Parathyroid adenoma (tissue), 2 donors: ENCODE measurements around the gene SPATA31D1.

Experiments used
- H2AFZ ChIP-seq: fragments of 300-600 bp; sonication (generic); one replicate; pipeline ENCODE4 v1.7.0; 2017; ENCODE audit warnings: antibody characterized with exemption, mild to moderate bottlenecking
- H3K27ac ChIP-seq: fragments of 300-600 bp; sonication (generic); one replicate; pipeline ENCODE4 v1.7.0; 2017
- H3K27me3 ChIP-seq: fragments of 300-600 bp; sonication (generic); one replicate; pipeline ENCODE4 v1.7.0; 2017; ENCODE audit warnings: low read length; ENCODE audit not compliant: control insufficient read depth, insufficient read depth
- H3K36me3 ChIP-seq: fragments of 300-600 bp; sonication (generic); one replicate; pipeline ENCODE4 v1.7.0; 2017; ENCODE audit warnings: low read length; ENCODE audit not compliant: control insufficient read depth, insufficient read depth
- H3K4me1 ChIP-seq: fragments of 300-600 bp; sonication (generic); one replicate; pipeline ENCODE4 v1.7.0; 2017; ENCODE audit warnings: control low read depth
- H3K4me2 ChIP-seq: fragments of 300-600 bp; sonication (generic); one replicate; pipeline ENCODE4 v1.7.0; 2017; ENCODE audit warnings: low read length
- H3K4me3 ChIP-seq: fragments of 300-600 bp; sonication (generic); one replicate; pipeline ENCODE4 v1.7.0; 2017; ENCODE audit warnings: low read depth, low read length
- H3K79me2 ChIP-seq: fragments of 300-600 bp; sonication (generic); one replicate; pipeline ENCODE4 v1.7.0; 2017; ENCODE audit warnings: control low read depth
- H3K9ac ChIP-seq: fragments of 300-600 bp; sonication (generic); one replicate; pipeline ENCODE4 v1.7.0; 2017; ENCODE audit warnings: mild to moderate bottlenecking
- H3K9me3 ChIP-seq: fragments of 300-600 bp; sonication (generic); one replicate; pipeline ENCODE4 v1.7.0; 2017; ENCODE audit warnings: low read length; ENCODE audit not compliant: control insufficient read depth
- TF ChIP-seq, protein P1 (sequence below): fragments of 300-600 bp; sonication (generic); IDR thresholded peaks from one replicate; pipeline ENCODE4 v1.7.0; 2017; ENCODE audit warnings: antibody characterized with exemption, mild to moderate bottlenecking
- donor health status: primary hyperparathyroidism.

The SPATA31D1 gene

DNA sequence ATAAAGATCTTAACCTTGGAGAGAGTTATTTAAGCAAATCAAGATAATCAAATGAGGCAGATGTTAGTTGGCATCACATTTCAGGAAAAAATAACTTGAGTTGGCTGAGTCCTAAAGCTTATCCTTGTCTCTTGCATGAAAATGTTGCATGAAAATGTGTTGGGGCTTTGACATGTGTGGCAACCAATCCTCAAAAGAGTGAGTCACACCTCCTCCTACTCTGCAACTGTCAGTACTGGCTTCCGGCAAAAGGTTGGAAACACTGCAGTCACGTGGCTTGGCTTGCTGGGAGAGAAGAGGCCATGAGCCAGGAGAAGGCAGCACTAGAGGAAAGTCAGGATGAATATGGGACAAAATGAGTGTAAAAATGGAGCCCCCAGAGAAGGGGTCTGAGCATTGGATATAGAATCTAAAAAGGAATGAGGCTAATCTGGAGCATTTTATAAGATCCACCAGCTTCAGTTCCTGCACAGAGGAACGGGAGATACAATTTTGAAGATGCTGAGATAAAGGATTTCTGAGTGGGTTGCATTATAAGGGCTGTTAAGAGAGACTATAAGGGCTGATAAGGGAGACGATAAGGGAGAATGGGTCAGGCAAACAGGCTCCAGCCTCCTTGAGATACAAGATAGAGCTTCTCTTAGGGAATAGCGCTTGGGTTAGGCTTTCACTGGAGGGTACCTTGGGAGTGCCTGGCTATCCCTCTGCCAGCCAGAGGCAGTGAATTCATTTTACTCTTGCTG lies 43.1 kb downstream of the SPATA31D1 start:
- Histone ChIP-seq H3K9ac (no peak overlapping the region), H3K79me2 (no peaks in the 10 kb centered on the region), H3K27me3 (no peaks in the 10 kb centered on the region), H3K4me2 (peak overlapping the region; percentile 11), H3K27ac (no peak overlapping the region), H3K4me3 (no peak overlapping the region), H3K36me3 (no peaks in the 10 kb centered on the region), H3K9me3 (no peaks in the 10 kb centered on the region), H2AFZ (no peak overlapping the region), H3K4me1 (peaks cover 4% of the 10 kb centered on the region)
- TF ChIP-seq, protein P1, sequence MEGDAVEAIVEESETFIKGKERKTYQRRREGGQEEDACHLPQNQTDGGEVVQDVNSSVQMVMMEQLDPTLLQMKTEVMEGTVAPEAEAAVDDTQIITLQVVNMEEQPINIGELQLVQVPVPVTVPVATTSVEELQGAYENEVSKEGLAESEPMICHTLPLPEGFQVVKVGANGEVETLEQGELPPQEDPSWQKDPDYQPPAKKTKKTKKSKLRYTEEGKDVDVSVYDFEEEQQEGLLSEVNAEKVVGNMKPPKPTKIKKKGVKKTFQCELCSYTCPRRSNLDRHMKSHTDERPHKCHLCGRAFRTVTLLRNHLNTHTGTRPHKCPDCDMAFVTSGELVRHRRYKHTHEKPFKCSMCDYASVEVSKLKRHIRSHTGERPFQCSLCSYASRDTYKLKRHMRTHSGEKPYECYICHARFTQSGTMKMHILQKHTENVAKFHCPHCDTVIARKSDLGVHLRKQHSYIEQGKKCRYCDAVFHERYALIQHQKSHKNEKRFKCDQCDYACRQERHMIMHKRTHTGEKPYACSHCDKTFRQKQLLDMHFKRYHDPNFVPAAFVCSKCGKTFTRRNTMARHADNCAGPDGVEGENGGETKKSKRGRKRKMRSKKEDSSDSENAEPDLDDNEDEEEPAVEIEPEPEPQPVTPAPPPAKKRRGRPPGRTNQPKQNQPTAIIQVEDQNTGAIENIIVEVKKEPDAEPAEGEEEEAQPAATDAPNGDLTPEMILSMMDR, result no peak

- Histone ChIP-seq H3K9me3 (no peaks in the 10 kb centered on the region), H3K27me3 (no peaks in the 10 kb centered on the region), H3K36me3 (no peaks in the 10 kb centered on the region), H2AFZ (no peak overlapping the region), H3K27ac (no peak overlapping the region), H3K4me2 (no peak overlapping the region), H3K79me2 (no peaks in the 10 kb centered on the region), H3K4me3 (no peak overlapping the region), H3K9ac (no peak overlapping the region), H3K4me1 (peaks cover 4% of the 10 kb centered on the region)
- TF ChIP-seq, protein P1, result no peak
Measured at GRCh38 chr9:82034956-82035731, 46.6 kb downstream of the SPATA31D1 start.

DNA sequence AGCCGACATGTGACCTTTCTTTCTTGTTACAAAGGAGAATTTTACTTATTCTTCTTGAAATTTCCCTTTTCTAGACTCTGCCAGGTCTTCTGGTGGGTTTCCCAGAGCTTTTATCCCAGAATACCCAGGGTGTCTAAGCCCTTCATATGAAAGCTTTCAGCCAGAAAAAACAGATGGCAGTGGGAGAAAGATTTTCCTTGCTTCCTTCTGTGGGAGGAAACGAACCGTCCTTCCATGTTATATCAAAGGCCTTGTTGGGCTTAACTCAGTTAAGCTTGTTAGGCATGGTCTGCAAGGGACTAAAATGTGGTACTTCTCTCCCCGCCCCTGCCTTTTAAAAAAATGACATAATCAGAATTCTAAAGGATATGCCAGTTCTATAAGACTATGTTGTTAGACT lies 47.5 kb downstream of the SPATA31D1 start:
- H3K9ac ChIP-seq, result no peak overlapping the region
- H3K4me2 ChIP-seq, result no peak overlapping the region
- no peaks in the 10 kb centered on the region for H3K36me3 ChIP-seq
- no peaks in the 10 kb centered on the region for H3K9me3 ChIP-seq
- no peak overlapping the region for H2AFZ ChIP-seq
- H3K27me3 ChIP-seq, result no peaks in the 10 kb centered on the region
- no peak overlapping the region for H3K27ac ChIP-seq
- peaks cover 4% of the 10 kb centered on the region for H3K4me1 ChIP-seq
- TF ChIP-seq, protein P1, result no peak
- no peak overlapping the region for H3K4me3 ChIP-seq
- H3K79me2 ChIP-seq, result no peaks in the 10 kb centered on the region

- no peak overlapping the region for H3K4me3 ChIP-seq
- H3K27me3 ChIP-seq, result no peaks in the 10 kb centered on the region
- TF ChIP-seq, protein P1, result no peak
- H3K4me1 ChIP-seq, result peaks cover under 1% of the 10 kb centered on the region
- H3K36me3 ChIP-seq, result no peaks in the 10 kb centered on the region
- no peaks in the 10 kb centered on the region for H3K79me2 ChIP-seq
- H3K27ac ChIP-seq, result no peak overlapping the region
- H3K9ac ChIP-seq, result no peak overlapping the region
- H2AFZ ChIP-seq, result no peak overlapping the region
- H3K9me3 ChIP-seq, result no peaks in the 10 kb centered on the region
- H3K4me2 ChIP-seq, result no peak overlapping the region
Measured at GRCh38 chr9:82037126-82037525, 48.6 kb downstream of the SPATA31D1 start.
